ENCODE data around the gene POFUT1.

GRCh38 chr20:32237419-32237818 is 29.7 kb downstream of the POFUT1 start:
- TF ChIP-seq CTCF (IDR thresholded peaks at IDR 0.05) (no peak), POLR2AphosphoS5 (IDR thresholded peaks at IDR 0.05) (no peak), POLR2A (IDR thresholded peaks at IDR 0.05) (no peak), EP300 (IDR thresholded peaks at IDR 0.05) (no peak)

Measured in stomach (tissue), 4 donors.